Activated T-cell treated with anti-CD3 and anti-CD28 coated beads, Interleukin-2, amount 50 U/mL, for 24 hours (primary cell): ENCODE results near the gene PKD2L1.

Experiments
- DNase-seq: peaks from one replicate; pipeline ENCODE4 v3.0.0-alpha.2; 2020
- H3K27ac Mint-ChIP-seq: 2 replicates; pipeline ENCODE4 v1.8.0; 2020; ENCODE audit warnings: mild to moderate bottlenecking, mixed read lengths
- H3K27me3 Mint-ChIP-seq: 2 replicates; pipeline ENCODE4 v1.8.0; 2020; ENCODE audit warnings: mixed read lengths
- H3K36me3 Mint-ChIP-seq: 2 replicates; pipeline ENCODE4 v1.8.0; 2020; ENCODE audit warnings: low read depth, mixed read lengths
- H3K4me1 Mint-ChIP-seq: 2 replicates; pipeline ENCODE4 v1.8.0; 2020; ENCODE audit warnings: low read depth, mixed read lengths
- H3K4me3 Mint-ChIP-seq: 2 replicates; pipeline ENCODE4 v1.8.0; 2020; ENCODE audit warnings: mild to moderate bottlenecking, moderate library complexity, mixed read lengths
- H3K9me3 Mint-ChIP-seq: 2 replicates; pipeline ENCODE4 v1.8.0; 2020; ENCODE audit warnings: mixed read lengths

PKD2L1 gene

GRCh38 chr10:100362570-100363496, 32.8 kb upstream of the PKD2L1 start:
- H3K27me3 Mint-ChIP-seq, result no peaks in the 10 kb centered on the region
- H3K27ac Mint-ChIP-seq, result peak overlapping the region; percentile 50
- H3K36me3 Mint-ChIP-seq, result peaks cover 64% of the 10 kb centered on the region
- H3K4me3 Mint-ChIP-seq, result no peak overlapping the region
- DNase-seq, result no peak
- no peaks in the 10 kb centered on the region for H3K9me3 Mint-ChIP-seq
- peaks cover 14% of the 10 kb centered on the region for H3K4me1 Mint-ChIP-seq

- Mint-ChIP-seq H3K9me3 (no peaks in the 10 kb centered on the region), H3K4me1 (peaks cover 19% of the 10 kb centered on the region), H3K4me3 (no peak overlapping the region), H3K27ac (no peak overlapping the region), H3K27me3 (no peaks in the 10 kb centered on the region), H3K36me3 (peaks cover 90% of the 10 kb centered on the region)
- no peak for DNase-seq
Observed at GRCh38 chr10:100360234-100360633, 30.2 kb upstream of the PKD2L1 start.

DNA sequence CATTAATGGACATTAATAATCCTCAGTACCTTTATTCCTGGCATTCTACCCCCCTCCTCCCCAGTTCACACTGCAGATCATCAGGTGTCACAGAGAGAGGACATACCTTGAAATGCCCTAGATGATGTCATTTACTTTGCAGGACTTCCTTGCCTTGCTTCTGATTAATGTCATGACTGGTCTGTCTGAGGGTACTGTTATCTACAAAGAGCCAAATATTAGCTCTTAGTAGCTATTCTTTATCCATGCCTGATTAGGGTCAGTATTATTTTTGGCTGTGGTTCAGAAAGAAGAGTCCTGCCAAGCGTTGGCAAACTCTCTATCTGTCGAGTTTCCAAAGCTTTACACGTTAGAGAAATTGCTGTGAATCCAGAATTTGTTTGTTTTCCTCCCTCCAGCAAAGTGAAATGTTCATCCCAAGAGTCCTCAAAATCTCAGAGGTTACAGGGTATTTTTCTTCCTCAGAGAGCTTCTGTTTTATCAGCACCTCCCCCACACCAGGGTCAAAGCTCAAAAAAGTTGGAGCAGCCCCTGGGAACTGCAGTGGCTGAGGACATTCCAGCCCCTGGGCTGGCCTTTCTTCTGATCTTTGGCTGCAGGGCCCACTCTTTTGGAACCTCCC, 29.6 kb upstream of the PKD2L1 start:
- DNase-seq, result no peak
- peaks cover 16% of the 10 kb centered on the region for H3K4me1 Mint-ChIP-seq
- H3K27ac Mint-ChIP-seq, result peak overlapping the region; percentile 55
- H3K9me3 Mint-ChIP-seq, result no peaks in the 10 kb centered on the region
- H3K27me3 Mint-ChIP-seq, result no peaks in the 10 kb centered on the region
- no peak overlapping the region for H3K4me3 Mint-ChIP-seq
- peaks cover 93% of the 10 kb centered on the region for H3K36me3 Mint-ChIP-seq

DNA sequence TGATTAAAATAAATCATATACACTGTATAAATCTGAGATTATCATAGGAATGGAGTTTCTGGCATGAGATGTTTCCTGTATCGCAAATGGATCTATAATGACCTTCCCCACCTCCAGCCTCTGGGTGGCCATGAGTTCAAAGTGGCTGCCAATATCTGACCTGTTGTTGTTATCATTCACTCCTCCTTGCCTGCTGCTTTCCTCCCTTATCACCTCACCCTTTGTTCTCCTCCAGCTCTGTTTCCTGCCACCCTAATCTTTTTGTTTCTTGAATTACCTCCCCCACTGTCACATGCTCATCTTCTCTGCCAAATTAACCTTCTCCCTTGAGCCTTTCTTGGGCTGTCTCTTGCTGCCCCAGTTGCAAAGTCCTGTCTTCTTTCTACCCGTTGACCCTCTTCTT, 29.0 kb upstream of the PKD2L1 start:
- Mint-ChIP-seq H3K4me1 (peaks cover 13% of the 10 kb centered on the region), H3K36me3 (peaks cover 93% of the 10 kb centered on the region), H3K9me3 (no peaks in the 10 kb centered on the region), H3K27me3 (no peaks in the 10 kb centered on the region), H3K4me3 (no peak overlapping the region), H3K27ac (peak overlapping the region; percentile 64)
- DNase-seq, result no peak

- no peak for DNase-seq
- Mint-ChIP-seq H3K27ac (no peak overlapping the region), H3K4me1 (peaks cover 13% of the 10 kb centered on the region), H3K4me3 (no peak overlapping the region), H3K36me3 (peaks cover 93% of the 10 kb centered on the region), H3K9me3 (no peaks in the 10 kb centered on the region), H3K27me3 (no peaks in the 10 kb centered on the region)
Observed at GRCh38 chr10:100357059-100357858, 27.2 kb upstream of the PKD2L1 start.

- Mint-ChIP-seq H3K36me3 (peaks cover 93% of the 10 kb centered on the region), H3K9me3 (no peaks in the 10 kb centered on the region), H3K4me3 (no peak overlapping the region), H3K27me3 (no peaks in the 10 kb centered on the region), H3K4me1 (peaks cover 13% of the 10 kb centered on the region), H3K27ac (no peak overlapping the region)
- no peak for DNase-seq
Observed at GRCh38 chr10:100356067-100357017, 26.3 kb upstream of the PKD2L1 start.

GRCh38 chr10:100355086-100355485, 25.1 kb upstream of the PKD2L1 start:
- DNase-seq, result no peak
- H3K9me3 Mint-ChIP-seq, result no peaks in the 10 kb centered on the region
- H3K4me1 Mint-ChIP-seq, result peaks cover 23% of the 10 kb centered on the region
- no peak overlapping the region for H3K4me3 Mint-ChIP-seq
- H3K27me3 Mint-ChIP-seq, result no peaks in the 10 kb centered on the region
- no peak overlapping the region for H3K27ac Mint-ChIP-seq
- peaks cover 93% of the 10 kb centered on the region for H3K36me3 Mint-ChIP-seq

DNA sequence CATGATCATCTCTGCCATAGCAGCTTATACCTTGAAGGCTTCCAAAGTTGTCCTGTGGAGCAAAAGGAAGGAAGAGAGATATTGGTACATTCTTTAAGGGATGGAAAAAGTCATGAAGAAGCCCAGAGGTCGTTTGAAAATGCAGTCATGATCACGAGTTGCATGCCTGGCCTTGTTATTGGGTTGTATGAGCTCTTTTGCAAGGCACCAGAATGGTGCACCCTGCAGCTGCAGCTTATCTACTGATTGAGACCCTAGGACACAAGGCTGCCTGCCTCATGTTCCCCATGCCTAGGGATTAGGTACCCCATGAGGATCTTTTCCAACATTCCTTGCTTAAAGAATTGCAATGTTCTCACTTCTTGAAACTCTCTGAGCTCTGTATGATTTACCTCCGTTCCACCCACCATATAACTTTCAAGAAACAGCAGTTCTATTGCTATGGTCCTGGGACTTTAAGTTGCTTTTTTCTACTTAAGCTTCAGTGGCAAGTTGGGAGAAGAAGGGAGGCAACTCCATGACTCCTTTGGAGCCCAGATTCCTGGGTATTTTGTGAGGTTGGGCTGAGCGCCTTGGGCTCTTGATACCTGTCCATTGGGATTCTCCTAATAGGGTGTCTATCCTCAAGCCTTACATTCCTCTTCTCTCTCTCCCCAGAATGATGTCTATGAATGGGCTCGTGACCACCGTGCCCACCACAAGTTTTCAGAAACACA, 23.9 kb upstream of the PKD2L1 start:
- peaks cover 29% of the 10 kb centered on the region for H3K4me1 Mint-ChIP-seq
- H3K27me3 Mint-ChIP-seq, result no peaks in the 10 kb centered on the region
- H3K27ac Mint-ChIP-seq, result no peak overlapping the region
- H3K4me3 Mint-ChIP-seq, result no peak overlapping the region
- no peaks in the 10 kb centered on the region for H3K9me3 Mint-ChIP-seq
- peaks cover 93% of the 10 kb centered on the region for H3K36me3 Mint-ChIP-seq
- no peak for DNase-seq

DNA sequence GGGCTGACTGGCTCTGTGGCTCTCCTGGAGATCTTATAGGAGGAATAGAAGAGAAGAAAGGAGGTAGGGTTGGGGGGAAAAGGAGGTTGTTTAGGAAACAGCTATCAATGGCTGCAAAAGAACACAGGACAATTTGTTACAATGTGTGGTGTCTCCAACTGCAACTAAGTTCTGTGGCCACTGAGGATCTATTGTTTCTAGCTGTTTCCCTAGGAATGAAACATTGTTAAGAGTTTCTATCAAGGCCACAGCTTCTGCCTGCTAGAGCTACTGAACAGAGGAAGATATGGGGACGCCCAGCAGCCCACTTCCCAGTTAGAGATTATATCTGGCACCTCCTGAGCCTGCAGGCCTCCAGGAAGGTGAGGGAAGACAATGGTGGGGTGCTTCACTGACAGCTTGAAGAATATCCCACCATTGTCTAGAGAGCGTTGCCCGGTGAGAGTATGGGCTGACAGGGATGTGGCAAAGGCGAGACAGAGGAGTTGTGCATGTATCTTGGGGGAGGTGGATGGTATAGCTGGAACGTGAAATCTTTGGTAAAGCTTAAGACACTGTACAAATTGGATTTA, 21.0 kb upstream of the PKD2L1 start:
- H3K4me1 Mint-ChIP-seq, result peaks cover 36% of the 10 kb centered on the region
- no peaks in the 10 kb centered on the region for H3K9me3 Mint-ChIP-seq
- no peaks in the 10 kb centered on the region for H3K27me3 Mint-ChIP-seq
- peak overlapping the region; percentile 94 for H3K4me3 Mint-ChIP-seq
- no peak overlapping the region for H3K27ac Mint-ChIP-seq
- peaks cover 94% of the 10 kb centered on the region for H3K36me3 Mint-ChIP-seq
- DNase-seq, result no peak

DNA sequence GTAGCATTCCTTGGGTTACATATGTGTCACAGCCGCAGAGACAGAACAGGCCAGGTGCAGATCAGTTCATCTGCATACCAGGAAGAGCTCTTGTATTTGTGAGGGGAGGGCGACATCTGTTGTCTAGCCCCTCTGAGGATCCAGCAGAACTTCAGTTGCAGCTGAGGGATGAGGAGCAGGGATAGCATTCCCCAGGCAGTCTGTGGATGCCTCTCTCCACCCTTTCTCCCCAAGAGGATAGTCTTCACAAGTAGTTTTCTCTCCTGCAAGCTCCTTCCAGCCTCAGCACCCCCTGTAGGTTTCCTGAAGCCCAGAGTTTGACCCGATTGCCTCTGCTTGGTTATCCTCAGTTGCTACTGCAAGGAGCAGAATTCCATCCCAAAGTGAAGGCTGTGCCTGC, 19.6 kb upstream of the PKD2L1 start:
- DNase-seq, result no peak
- H3K4me1 Mint-ChIP-seq, result peaks cover 43% of the 10 kb centered on the region
- H3K4me3 Mint-ChIP-seq, result peak overlapping the region; percentile 94
- peak overlapping the region; percentile 45 for H3K27ac Mint-ChIP-seq
- H3K36me3 Mint-ChIP-seq, result peaks cover 81% of the 10 kb centered on the region
- H3K9me3 Mint-ChIP-seq, result no peaks in the 10 kb centered on the region
- no peaks in the 10 kb centered on the region for H3K27me3 Mint-ChIP-seq

DNA sequence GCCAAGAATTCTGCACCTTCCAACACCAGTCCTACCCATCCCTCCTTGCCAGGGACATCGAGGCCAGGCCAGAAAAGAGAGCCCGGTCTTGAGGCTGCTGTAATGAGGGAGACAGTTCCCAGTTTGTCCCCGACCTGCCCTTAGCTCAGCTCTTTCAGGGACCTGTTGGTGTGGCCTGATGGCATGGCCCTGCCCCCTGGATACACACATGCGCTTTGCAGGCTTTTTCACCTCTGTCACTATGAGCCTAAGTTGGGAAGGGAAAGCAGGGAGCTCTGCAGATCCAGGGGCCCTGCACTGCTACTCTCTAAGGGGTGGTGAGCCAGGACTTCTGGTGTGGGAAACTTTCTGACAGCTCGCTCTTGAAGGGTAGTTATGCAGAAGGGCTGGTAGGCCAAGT, 19.1 kb upstream of the PKD2L1 start:
- Mint-ChIP-seq H3K4me3 (peak overlapping the region; percentile 94), H3K4me1 (peaks cover 47% of the 10 kb centered on the region), H3K27ac (peak overlapping the region; percentile 93), H3K27me3 (no peaks in the 10 kb centered on the region), H3K9me3 (no peaks in the 10 kb centered on the region), H3K36me3 (peaks cover 75% of the 10 kb centered on the region)
- no peak for DNase-seq

- Mint-ChIP-seq H3K36me3 (peaks cover 69% of the 10 kb centered on the region), H3K4me3 (peak overlapping the region; percentile 94), H3K4me1 (peaks cover 47% of the 10 kb centered on the region), H3K27me3 (no peaks in the 10 kb centered on the region), H3K27ac (peak overlapping the region; percentile 93), H3K9me3 (no peaks in the 10 kb centered on the region)
- no peak for DNase-seq
Observed at GRCh38 chr10:100348389-100348927, 18.4 kb upstream of the PKD2L1 start.
